ENCODE data around the gene RUFY4.

The RUFY4 gene

DNA sequence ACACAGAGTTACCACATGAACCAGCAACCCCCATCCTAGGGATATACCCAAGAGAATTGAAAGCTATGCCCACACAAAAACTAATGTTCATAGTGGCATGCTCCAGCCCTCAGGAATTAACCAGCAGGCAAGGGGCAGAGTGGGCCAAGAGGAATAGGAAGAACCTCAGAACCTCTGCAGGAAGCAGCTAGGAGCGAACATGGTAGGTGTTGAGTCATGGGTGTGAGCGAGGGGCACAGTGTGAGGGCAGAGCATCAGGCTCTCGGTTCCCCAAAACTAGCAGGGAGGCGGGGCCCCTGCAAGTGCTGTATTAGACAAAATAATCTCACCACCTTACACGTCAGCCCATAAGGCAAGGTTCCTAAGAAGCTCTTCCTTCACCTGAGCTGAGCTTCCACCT, 5.6 kb upstream of the RUFY4 start:
- DNase-seq: no peak
- ATAC-seq: no peak

DNA sequence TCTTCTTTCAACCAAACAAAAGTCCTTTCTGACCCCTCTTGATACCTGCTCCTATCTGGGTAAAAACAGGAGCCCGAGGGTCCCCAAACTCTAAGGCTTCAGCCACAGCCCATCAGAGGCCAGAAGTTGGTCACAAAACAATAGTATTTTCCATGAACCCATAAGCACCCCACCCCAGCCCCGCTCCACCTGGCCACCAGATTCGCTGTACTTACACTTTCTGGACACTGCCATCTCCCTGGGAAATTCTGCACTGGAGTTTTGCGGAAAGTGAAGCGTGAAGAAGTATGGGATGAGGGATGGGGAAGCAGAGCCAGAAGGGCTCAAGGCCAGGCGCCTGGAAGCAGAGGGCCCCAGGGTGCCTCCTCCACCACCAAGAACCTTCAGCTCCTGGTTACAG, 5.2 kb upstream of the RUFY4 start:
- no peak for ATAC-seq

DNA sequence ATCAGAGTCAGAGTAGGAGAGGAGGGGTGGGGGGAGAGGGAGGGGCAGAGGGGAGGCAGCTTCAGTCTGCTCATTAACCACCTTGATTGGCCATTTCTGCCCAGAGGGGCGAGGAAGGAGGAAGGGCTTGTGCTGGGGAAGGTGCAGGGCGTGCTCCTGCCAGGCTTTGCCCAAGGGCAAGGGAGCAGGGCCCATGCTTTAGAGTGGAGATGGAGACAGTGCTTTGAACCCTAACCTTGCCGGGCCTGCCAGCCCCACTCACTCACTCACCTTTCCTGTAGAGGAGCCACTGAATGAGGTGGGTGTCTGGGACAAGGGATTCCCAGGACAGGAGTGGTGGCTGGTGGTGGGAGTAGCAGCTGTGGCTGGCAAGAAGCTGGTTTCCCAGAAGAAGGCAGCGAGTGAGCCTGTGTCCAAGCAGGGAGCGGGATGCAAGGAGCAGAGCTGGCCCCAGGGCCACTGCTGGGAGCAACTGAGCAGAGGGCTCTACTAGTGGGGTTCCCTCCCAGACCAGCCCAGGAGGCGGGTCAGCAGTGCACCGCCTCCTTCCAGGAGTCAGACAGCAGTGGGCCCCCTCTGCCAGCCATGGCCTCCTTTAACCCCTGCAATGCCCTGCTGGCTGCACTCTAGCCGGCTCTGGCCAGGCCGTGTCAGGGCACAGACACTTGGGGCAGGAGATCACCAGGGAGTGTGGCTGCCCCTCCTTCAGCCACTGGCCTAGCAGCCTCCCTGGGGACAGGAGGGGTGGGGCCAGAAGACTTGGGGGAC, 3.6 kb upstream of the RUFY4 start:
- DNase-seq: no peak
- ATAC-seq: no peak

More for the DNA sequence above, 5.2 kb upstream of the RUFY4 start:
- no peak for DNase-seq

DNA sequence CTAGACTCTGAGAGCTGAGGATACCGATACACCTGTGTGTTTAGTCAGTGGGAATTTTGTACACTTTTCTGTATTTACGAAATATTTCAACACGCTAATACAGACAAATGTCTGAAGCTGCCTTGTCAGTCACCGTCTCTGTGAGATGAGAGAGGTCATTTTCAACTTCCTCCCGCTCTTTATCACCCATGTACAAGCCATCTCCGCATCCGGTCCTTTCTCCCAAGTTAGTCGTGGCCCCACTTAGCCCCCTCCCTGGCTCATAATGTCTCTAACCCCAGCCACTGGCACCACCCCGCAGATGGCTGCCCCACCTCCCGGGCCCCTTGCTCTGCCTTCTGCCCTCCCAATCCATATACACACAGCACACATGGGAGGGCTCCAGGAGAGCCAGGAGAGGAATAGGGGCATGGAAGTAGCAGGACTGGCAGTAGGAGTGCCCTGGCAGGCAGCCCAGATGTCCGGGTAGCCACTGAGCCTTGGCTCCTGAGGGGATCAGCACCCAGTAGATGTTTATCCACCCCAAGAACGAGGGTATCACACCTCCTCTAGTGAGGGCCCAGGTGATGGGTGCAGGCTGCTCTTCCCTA, 2.0 kb upstream of the RUFY4 start:
- DNase-seq (no peak), ATAC-seq (no peak)

DNA sequence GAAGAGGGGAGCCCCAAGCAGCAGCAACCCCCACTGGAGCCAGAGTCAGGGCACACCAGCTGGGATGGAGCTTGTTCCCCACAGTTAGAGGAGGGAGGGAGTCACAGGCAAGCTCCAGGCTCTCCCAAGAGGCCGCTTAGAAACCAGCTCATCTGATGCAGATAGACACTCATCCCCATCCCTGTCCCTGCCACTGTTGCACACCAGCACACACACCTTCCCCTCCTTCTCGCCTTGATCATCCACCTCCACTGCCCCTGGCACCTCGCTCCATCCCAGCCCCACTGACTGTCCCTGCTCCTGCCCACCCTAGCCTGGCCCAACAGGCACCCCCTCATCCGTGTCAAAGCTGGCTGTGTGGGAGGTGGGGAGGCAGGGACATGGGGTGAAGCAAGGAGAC, 1.5 kb upstream of the RUFY4 start:
- no peak for ATAC-seq
- DNase-seq: no peak

DNA sequence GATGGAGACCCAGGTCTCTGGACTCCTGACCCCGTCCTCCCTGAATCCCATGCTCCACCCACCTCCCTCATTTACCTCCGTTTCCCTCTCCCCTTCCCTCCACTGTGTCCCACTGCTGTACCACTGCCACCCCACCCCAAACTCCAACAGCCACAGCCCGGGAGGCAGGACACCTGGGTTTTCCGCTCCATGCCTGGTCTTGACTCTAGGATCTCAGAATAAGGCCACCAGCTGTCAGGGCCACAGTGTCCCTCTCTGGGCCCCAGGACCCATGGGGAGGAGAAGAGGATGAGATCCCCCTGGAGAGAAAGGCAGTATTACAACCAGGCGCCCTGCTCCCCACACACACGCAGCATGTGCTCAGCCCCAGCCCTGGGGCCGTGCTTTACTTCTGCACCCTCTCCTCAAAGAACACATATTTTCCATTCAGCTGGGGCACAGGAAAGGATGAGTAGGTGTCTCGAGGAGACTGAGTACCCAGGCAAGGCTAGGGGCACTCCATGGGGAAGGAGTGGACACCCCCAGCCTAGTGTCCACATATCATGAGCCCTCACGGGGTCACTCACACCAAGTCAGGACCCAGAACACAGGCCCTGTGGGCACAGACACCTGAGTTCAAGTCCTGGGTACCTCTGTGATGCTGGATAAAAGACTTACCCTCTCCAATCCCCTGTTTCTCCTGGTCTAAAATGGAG, 700 bp downstream of the RUFY4 start:
- DNase-seq (no peak), ATAC-seq (no peak)

DNA sequence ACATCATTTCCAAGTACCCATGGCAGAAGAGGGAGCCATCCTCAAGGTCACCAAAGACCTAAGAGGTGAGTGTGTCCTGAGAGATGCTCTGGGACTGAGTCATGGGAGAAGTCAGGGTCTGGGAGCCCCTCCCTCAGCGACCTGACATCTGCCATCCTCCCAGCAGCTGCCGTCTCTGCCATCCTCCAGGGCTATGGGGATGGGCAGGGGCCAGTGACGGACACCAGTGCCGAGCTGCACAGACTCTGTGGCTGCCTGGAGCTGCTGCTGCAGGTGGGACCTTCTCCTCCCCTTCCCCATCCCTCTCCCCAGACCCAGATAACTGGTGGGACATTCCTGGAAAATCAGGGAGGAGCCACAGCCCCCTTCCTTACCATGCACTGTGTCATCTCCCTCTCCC, 1.5 kb downstream of the RUFY4 start:
- no peak for DNase-seq

DNA sequence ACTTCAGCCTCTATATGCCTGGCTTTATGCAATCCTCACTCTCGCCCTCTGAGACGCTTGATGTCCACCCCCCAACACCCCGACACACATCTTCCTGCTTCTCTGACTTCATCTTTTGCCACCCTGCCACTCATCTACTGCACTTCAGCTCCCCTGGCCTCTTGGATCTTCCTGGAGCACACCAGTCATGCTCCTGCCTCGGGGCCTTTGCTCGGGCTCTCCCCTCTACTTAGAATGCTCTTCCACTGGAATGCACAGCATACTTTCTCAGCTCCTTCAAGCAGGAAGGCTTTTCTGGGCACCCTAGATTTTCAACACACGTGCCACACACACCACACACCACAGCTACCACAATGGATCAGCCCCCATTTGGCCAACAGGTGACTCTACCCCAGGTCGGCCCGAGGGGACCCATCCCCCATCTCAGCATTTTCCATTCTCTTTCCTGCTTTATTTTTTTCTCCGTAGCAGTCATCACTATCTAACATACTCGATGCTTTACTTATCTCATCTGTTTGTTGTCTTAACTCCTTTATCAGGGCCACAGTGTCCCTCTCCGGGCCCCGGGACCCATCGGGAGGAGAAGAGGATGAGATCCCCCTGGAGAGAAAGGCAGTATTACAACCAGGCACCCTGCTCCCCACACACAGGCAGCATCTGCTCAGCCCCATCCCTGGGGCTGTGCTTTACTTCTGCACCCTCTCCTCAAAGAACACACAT, 2.3 kb downstream of the RUFY4 start:
- DNase-seq: no peak
- no peak for ATAC-seq

More for the DNA sequence above, 1.5 kb downstream of the RUFY4 start:
- ATAC-seq: no peak

DNA sequence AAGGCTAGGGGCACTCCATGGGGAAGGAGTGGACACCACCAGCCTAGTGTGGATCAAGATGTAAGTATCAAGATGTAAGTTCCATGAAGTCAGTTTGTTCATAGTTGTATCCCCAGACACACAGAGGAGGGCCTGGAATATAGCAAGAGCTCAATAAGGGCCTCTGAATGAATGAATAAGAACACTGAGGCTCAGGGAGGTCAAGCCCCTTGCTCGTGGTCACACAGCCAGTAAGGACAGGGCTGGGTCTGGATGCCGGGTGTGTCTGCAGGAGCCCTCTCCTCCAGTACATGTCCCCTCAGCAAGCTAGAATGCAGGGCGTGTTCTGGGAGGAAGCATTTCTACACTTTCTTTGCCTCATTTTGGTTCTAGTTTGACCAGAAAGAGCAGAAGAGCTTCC, 2.9 kb downstream of the RUFY4 start:
- DNase-seq (no peak), ATAC-seq (no peak)

DNA sequence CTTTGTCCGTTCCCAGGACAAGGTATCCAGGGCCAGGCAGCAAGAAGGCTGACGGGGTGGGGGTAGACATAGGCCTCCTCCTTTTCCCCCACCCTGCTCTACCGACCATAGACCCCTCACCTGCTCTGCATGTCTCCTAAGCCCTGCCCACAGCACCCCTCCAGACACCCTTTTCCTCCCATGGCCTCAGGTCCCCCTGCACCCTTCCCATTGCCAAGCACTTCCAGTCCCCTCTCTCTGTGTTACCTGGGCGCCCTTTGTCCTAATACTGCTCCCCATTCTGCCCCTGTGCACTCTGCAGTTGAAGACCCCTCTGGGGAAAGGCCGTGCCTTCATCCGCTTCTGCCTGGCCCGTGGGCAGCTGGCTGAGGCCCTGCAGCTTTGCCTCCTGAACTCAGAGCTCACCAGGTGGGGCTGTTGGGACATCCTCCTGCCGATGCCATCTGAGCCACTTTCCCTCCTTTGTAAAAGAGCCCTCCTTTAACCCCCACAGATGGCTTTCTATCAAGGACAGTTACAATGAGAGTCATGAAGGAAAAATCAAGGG, 3.5 kb downstream of the RUFY4 start:
- DNase-seq (no peak), ATAC-seq (no peak)

DNA sequence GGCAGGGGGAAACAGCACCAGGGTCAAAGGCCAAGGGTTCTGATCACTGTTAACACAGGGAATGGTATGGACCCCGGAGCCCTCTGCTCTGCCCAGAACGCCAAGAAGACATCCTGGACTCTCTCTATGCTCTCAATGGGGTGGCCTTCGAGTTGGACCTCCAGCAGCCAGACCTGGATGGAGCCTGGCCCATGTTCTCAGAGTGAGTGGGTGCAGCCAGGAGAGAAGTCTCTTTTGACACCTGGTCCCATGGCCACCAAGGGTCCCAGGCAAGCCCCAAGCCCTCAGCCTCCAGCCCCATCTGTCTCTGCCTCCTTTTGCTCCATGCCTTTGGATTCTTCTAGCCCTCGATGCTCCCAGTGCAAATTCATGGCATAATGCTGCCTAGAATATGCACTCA, 4.1 kb downstream of the RUFY4 start:
- DNase-seq (no peak), ATAC-seq (no peak)

DNA sequence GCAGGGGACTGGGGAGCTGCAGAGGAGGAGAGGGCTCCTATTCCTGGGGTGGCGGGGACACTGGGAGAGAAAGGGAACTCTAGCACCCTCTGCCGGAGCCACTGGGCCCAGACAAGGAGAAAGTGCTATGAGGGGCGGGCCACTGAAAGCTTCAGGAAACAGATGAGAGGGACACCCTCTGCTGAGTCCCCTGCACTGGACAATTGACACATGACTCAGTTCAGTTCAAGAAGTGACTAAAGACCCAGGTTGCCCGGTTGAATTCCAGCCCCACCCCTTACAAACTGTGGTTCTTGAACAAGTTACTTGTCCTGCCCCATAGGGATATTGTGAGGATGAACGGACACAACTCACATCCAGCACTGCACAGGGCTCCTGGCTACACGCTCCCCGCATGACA, 5.0 kb downstream of the RUFY4 start:
- ATAC-seq (peak; percentile 29), DNase-seq (peak; percentile 48)

DNA sequence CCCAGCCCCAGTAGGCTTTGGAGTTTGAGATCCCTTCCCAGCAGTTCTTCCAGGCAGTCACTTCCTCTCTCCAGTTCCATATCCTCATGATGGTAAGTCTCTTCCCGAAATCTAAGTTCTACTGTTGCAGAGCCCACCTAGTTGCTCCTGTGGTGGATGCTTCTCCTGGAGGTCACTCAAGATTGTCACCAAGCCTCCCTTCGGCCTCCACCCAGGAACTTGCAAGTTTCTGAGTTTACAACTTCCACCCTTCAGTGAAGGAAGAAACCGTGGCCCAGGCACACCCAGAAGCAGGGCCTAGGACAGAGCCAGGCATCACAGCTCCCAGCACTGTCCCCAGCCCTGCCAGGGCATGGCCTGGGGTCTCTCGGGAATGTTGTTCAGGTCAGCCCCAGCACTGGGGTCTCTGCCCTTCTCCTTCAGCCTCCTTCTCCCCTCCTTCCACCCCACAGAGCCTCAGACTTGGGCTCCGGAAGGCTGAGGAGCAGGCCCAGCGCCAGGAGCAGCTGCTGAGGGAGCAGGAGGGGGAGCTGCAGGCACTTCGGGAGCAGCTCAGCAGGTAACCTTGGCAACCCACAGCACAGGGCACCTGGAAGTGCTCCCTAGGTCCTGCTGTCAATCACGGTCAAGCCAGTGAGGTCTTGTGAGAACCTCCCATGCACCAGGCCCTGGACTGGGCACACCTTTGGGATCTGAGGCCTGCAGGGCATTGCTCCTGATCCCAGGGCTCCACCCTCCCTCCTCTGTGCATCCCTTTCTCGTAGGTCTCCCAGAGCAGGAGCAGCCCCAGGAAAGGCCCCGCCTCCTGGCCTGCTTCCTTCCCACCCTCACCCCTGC, 7.1 kb downstream of the RUFY4 start:
- ATAC-seq: no peak
- DNase-seq: no peak

DNA sequence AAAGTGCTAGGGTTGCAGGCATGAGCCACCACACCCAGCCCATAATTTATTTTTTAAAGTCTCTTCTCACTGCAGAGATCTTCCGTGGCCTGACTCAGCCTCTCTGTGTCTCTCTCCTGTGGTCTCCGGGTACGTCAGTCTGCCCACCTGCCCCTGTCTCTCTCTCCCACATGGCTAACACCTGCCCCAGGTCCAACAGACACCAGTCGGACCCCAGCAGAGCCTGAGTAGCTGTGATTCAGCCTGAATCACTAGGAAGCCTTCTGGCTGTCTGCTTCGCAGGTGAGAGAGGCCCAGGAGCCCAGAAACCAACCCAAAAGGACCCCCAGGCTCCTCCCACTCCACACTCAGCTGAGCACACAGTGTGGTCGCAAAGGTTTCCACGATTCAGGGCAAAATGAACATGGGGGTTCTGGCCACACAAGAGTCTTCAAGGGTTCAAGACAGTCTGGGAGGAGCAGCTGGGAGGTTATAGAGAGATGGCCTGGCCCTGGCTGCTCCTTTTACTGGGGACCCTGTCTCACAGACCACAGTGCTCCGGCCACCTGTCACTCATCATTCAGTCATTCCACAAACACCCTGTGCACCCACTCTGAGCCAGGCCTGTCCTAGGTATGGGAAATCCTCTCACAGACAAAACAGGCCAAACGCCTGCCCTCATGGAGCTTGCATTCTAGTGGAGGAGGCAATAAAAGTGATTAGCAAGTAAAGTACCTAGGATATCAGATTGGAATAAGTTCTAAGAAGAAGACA, 8.6 kb downstream of the RUFY4 start:
- no peak for ATAC-seq
- DNase-seq: no peak

DNA sequence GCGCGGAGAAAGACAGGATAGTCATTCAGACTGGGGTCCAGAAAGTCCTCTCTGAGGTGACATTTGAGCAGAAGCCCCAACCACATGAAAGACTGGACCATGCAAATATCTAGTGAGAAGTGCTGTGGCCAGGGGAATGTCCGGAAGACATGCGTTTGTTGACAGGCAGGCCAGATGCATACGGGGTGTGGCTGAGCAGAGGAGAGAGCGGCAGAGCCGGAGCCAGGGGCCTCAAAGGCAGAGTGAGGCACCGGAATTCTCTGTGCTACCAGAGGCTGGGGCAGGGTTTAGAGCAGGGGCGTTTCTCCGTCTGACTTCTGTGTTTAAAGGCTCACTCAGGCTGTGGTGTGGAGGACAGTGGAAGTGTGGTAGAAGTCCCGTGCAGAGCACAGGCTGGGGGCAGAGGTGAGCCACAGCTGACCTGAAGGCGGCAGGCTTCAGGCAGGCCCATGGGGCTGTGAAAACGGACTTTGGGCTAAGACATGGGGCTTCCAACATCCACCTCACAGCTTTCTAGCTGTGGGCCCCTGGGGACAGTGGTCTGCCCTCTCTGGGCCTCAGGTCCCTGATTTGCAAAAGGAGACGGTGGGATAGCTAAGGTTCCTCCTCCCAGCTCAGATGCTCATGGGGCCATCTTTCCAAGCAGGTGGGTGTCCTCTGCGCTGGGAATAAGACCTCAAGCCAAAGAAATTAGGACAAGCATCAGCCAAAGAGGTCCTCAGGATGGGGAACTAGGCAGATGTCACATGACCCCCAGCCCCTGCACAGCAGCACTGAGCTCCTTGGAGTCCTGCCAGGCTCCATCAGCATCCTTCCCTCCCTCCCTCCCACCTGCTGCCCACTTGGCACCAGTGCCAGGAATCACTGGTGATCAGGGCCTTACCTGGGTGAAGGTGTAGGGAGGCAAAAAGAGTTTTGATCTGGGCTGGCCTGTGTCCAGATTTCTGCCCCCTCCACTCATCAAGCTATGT, 11.2 kb downstream of the RUFY4 start:
- no peak for ATAC-seq
- no peak for DNase-seq

DNA sequence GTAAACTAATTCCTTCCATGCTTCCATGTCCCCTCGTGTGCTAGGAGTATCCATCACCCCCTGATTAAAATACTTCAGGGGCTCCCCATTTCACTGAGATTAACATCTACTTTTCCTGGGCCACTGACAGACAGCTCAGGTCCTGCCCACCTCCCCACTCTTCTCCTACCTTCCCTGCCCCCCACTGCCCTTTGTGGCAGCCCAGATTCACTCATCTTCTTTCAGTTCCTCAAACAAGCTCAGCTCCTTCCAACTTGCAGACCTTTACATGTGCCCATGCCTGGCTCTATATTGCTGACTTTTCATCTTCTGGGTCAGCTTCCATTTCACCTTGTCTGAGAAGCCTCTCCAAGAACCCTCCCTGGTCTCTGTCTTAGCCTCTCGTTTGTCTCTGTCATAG, 12.0 kb downstream of the RUFY4 start:
- no peak for DNase-seq
- ATAC-seq: no peak

DNA sequence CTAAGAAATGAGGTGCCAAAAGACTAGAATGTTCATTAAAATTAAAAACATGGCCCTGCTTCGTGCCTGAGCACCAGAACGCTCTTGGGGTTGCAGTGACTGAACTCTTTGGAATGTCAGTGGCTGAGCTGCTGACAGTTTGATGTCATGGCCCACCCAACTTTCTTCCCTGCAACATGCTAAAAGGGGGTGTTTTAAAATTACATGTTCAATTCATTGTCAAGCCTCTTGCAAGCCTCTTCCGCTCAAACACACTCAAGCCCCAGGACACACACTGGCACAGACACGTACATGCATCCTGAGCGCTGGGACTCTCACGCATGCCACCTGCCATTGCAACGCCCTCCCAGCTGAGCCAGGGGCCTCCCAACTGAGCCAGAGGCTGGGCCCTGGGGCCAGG, 12.6 kb downstream of the RUFY4 start:
- ATAC-seq: no peak
- DNase-seq: no peak

DNA sequence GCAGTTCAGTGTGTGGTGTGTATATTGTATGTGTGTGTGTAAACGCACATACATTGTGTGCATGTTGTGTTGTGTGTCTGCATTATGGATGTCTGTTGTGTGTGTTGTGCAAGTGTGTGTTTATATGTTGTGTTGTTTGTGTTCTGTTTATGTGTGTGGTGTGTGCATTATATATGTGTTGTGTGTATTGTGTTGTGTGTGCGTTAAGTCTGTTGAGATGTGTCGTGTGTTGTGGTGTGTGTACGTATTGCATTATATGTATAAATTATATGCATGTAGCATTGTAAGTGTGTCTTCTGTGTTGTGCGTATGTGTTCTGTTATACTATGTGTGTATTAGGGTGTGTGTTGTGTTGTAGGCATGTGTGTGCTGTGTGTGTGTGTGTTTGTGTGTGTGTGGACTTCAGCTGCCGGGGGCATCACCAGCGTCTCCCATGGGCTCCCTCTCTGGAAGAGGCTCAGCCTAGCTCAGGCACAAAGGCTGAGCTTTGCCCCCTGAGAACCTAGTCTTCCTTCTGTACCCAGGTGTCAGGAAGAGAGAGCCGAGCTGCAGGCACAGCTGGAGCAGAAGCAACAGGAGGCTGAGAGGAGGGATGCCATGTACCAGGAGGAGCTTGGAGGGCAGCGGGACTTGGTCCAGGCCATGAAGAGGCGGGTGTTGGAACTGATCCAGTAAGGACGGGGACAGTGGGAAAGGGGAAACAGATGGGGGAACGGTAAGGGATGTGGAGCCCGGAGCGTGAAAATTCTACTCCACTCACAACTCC, 13.7 kb downstream of the RUFY4 start:
- no peak for ATAC-seq

DNA sequence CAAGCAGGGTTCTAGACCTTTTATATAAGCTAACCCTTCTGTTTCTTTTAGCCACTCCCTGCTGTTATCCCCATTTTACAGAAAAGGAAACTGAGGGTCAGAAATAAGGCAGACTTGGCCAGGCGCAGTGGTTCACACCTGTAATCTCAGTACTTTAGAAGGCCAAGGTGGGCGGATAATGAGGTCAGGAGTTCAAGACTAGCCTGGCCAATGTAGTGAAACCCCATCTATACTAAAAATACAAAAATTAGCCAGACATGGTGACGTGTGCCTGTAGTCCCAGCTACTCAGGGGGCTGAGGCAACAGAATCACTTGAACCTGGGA, 14.3 kb downstream of the RUFY4 start:
- DNase-seq (no peak), ATAC-seq (no peak)

More for the DNA sequence above, 13.7 kb downstream of the RUFY4 start:
- DNase-seq: no peak
